Ammon's horn (tissue), 1 donor: ENCODE measurements around the gene ZNF529.
"Not testable (repeated sequence)": the region's sequence is repeated elsewhere in the genome, so short reads cannot be mapped to it uniquely, and the experiment has no call there.

Experiments
- DNase-seq: peaks from one replicate; pipeline ENCODE4 v3.0.0-alpha.2; 2016; ENCODE audit warnings: low spot score

Gene ZNF529

GRCh38 chr19:36573020-36573894 is at the start of gene ZNF529:
Gene ZNF529, minus strand, starts transcription at chr19:36573292. Its CDS starts 946 bp downstream, at chr19:36572346.
- DNase-seq: peak; percentile 93

GRCh38 chr19:36605877-36606478 is 32.9 kb upstream of the ZNF529 start:
- peak; percentile 7 for DNase-seq

- peak; percentile 74 for DNase-seq
These were observed 32.2 kb upstream of the ZNF529 start, which contains the start of gene ZNF382 for GRCh38 chr19:36605101-36605876. Gene ZNF382, plus strand, starts transcription at chr19:36605313. Its CDS starts 4,602 bp downstream, at chr19:36609915.

GRCh38 chr19:36604656-36605100 is 31.6 kb upstream of the ZNF529 start:
- DNase-seq: peak; percentile 80

- not testable (repeated sequence) for DNase-seq
These were observed 29.6 kb upstream of the ZNF529 start for GRCh38 chr19:36602681-36603080.

GRCh38 chr19:36579255-36579654 is 6.2 kb upstream of the ZNF529 start:
- DNase-seq: no peak

GRCh38 chr19:36577271-36577996 is 4.3 kb upstream of the ZNF529 start:
- no peak for DNase-seq

GRCh38 chr19:36574741-36575140 is 1.6 kb upstream of the ZNF529 start:
- no peak for DNase-seq

GRCh38 chr19:36573895-36574720 is 1.0 kb upstream of the ZNF529 start:
- no peak for DNase-seq

GRCh38 chr19:36572593-36573019 is 486 bp downstream of the ZNF529 start:
- no peak for DNase-seq

- peak; percentile 35 for DNase-seq
These were observed 8.7 kb downstream of the ZNF529 start for GRCh38 chr19:36564391-36564790.

GRCh38 chr19:36547001-36547732 is 25.9 kb downstream of the ZNF529 start:
- no peak for DNase-seq

- DNase-seq: peak; percentile 40
These were observed 44.1 kb downstream of the ZNF529 start for GRCh38 chr19:36528921-36529518.

GRCh38 chr19:36528194-36528920 is 44.7 kb downstream of the ZNF529 start, which contains the start of gene ZNF260:
Gene ZNF260, minus strand, starts transcription at chr19:36528271. Its CDS starts 13,033 bp downstream, at chr19:36515238.
- peak; percentile 98 for DNase-seq

GRCh38 chr19:36527873-36528193 is 45.3 kb downstream of the ZNF529 start:
- DNase-seq: no peak

GRCh38 chr19:36527341-36527740 is 45.8 kb downstream of the ZNF529 start:
- no peak for DNase-seq

GRCh38 chr19:36526581-36526980 is 46.5 kb downstream of the ZNF529 start:
- DNase-seq: no peak

- DNase-seq: no peak
These were observed 48.5 kb downstream of the ZNF529 start for GRCh38 chr19:36524617-36525016.
